HCT116 (cell line): ENCODE data around the gene CASK. TPM values are rescaled to one million over a fixed set of nuclear protein-coding genes. Genes with fewer than 3 reads are reported as not detected.

Experiments
- ATAC-seq: fragments of 200-7000 bp; cut with Tn5 transposase; 2 replicates; pipeline ENCODE4 v1.9.1; 2020; ENCODE audit warnings: mild to moderate bottlenecking, moderate library complexity
- BruUV-seq: library from RNA; stranded (reverse); fragments of 400-500 nt; replicated peaks from 2 replicates; lab custom pipeline; 2021; lab: Mats Ljungman, UMichigan
- CTCF ChIA-PET: fragments of 300-600 bp; sonication (Branson Sonifier 250); formaldehyde crosslinking; loops from one replicate; lab custom pipeline; 2021; ENCODE audit warnings: antibody characterized with exemption; lab: Charles Lee
- POLR2A ChIA-PET: fragments of 300-600, 350-600 bp; sonication (Branson Sonifier 250); formaldehyde crosslinking; loops from one replicate; lab custom pipeline; 2021; ENCODE audit warnings: antibody characterized with exemption; lab: Charles Lee
- RAD21 ChIA-PET, 2 experiments: fragments of 300-600 bp; sonication (Branson Sonifier 250); formaldehyde crosslinking; loops; one replicate each; lab custom pipeline; 2023; ENCODE audit warnings: low total read pairs in 2 of 2; ENCODE audit not compliant: uncharacterized antibody in 2 of 2, unreplicated experiment in 2 of 2, low non-redundant PET in 1 of 2; lab: Charles Lee
- DNase-seq: peaks from one replicate; pipeline ENCODE4 v3.0.0-alpha.2; 2010; ENCODE audit warnings: low read depth, low spot score
- H2AFZ ChIP-seq: fragments of 200-600 bp; shearing (Covaris generic), sonication (generic); 2 replicates; pipeline ENCODE4 v1.6.1; 2017; ENCODE audit warnings: low read depth, mixed run types, mixed read lengths, antibody characterized with exemption, low read length; ENCODE audit not compliant: poor library complexity, severe bottlenecking
- H3K27ac ChIP-seq: 2 replicates; pipeline ENCODE4 v1.5.1; 2012; ENCODE audit warnings: low read depth, low read length
- H3K27me3 ChIP-seq: fragments of 200-600 bp; sonication (generic); 2 replicates; pipeline ENCODE4 v1.6.1; 2016; ENCODE audit warnings: mixed run types, low read length, mixed read lengths; ENCODE audit not compliant: insufficient read depth
- H3K36me3 ChIP-seq, 2 experiments: fragments of 200-500 bp in 1 of 2; fragments of 200-600 bp in 1 of 2; sonication (Bioruptor generic) in 1 of 2; sonication (generic) in 1 of 2; 2 replicates each; pipeline versions ENCODE4 v1.5.1 to v1.6.1; 2014 to 2016; ENCODE audit warnings: low read length in 2 of 2, inconsistent platforms in 1 of 2, mixed read lengths in 1 of 2, mixed run types in 1 of 2; ENCODE audit not compliant: insufficient read depth in 2 of 2, control insufficient read depth in 1 of 2
- H3K4me1 ChIP-seq, 2 experiments: fragments of 200-600 bp in 1 of 2; sonication (generic) in 1 of 2; 2 replicates each; pipeline versions ENCODE4 v1.5.1 to v1.6.1; 2012 to 2017; ENCODE audit warnings: low read length in 2 of 2, inconsistent platforms in 1 of 2, mild to moderate bottlenecking in 1 of 2, mixed read lengths in 1 of 2, mixed run types in 1 of 2, moderate library complexity in 1 of 2; ENCODE audit not compliant: insufficient read depth in 2 of 2, control insufficient read depth in 1 of 2
- H3K4me2 ChIP-seq: fragments of 200-600 bp; sonication (generic); 2 replicates; pipeline ENCODE4 v1.6.1; 2017; ENCODE audit warnings: mixed run types, low read length, mixed read lengths
- H3K4me3 ChIP-seq, 2 experiments: fragments of 200-600 bp in 1 of 2; sonication (generic) in 1 of 2; replicated peaks in 1 of 2; 2 replicates each; pipeline ENCODE4 v1.5.1; 2011 to 2016; ENCODE audit warnings: low read length in 2 of 2, control low read depth in 1 of 2, low read depth in 1 of 2, mild to moderate bottlenecking in 1 of 2, mixed read lengths in 1 of 2, mixed run types in 1 of 2
- H3K79me2 ChIP-seq: fragments of 200-600 bp; sonication (generic); 2 replicates; pipeline ENCODE4 v1.6.1; 2017; ENCODE audit warnings: mild to moderate bottlenecking, mixed run types, low read length, moderate library complexity, mixed read lengths; ENCODE audit not compliant: insufficient read depth
- H3K9ac ChIP-seq: fragments of 200-600 bp; sonication (generic); 2 replicates; pipeline ENCODE4 v1.6.1; 2016; ENCODE audit warnings: low read length, mixed read lengths
- H3K9me2 ChIP-seq: fragments of 200-600 bp; sonication (generic), shearing (Covaris generic); 2 replicates; pipeline ENCODE4 v1.6.1; 2017; ENCODE audit warnings: mixed run types, mild to moderate bottlenecking, moderate library complexity; ENCODE audit not compliant: insufficient read depth
- H3K9me3 ChIP-seq, 2 experiments: fragments of 200-500 bp in 1 of 2; fragments of 200-600 bp in 1 of 2; sonication (Bioruptor generic) in 1 of 2; sonication (generic) in 1 of 2; 2 replicates each; pipeline ENCODE4 v1.6.1; 2014 to 2017; ENCODE audit warnings: low read length in 2 of 2, mixed read lengths in 2 of 2, inconsistent platforms in 1 of 2, low read depth in 1 of 2, mild to moderate bottlenecking in 1 of 2, mixed run types in 1 of 2, moderate library complexity in 1 of 2; ENCODE audit not compliant: control insufficient read depth in 1 of 2, insufficient read depth in 1 of 2
- H4K20me1 ChIP-seq: fragments of 200-600 bp; sonication (generic), shearing (Covaris generic); 2 replicates; pipeline ENCODE4 v1.6.1; 2017; ENCODE audit warnings: mixed run types, mild to moderate bottlenecking, moderate library complexity; ENCODE audit not compliant: insufficient read depth
- ATF3 ChIP-seq: IDR thresholded peaks from 2 replicates; pipeline ENCODE4 v1.6.1; 2012
- CBX3 ChIP-seq: IDR thresholded peaks from 2 replicates; pipeline ENCODE4 v1.6.1; 2012; ENCODE audit warnings: low read depth
- CEBPB ChIP-seq: IDR thresholded peaks from 2 replicates; pipeline ENCODE4 v1.6.1; 2012; ENCODE audit warnings: low read depth
- EGR1 ChIP-seq: IDR thresholded peaks from 2 replicates; pipeline ENCODE4 v1.6.1; 2012; ENCODE audit warnings: low read depth
- ELF1 ChIP-seq: IDR thresholded peaks from 2 replicates; pipeline ENCODE4 v1.6.1; 2012; ENCODE audit warnings: low read depth, borderline replicate concordance
- EZH2phosphoT487 ChIP-seq: fragments of 200-600 bp; IDR thresholded peaks from 2 replicates; pipeline ENCODE4 v1.6.1; 2018; ENCODE audit warnings: antibody characterized with exemption, borderline replicate concordance
- JUND ChIP-seq: IDR thresholded peaks from 2 replicates; pipeline ENCODE4 v1.6.1; 2012
- POLR2A ChIP-seq: IDR thresholded peaks from 2 replicates; pipeline ENCODE4 v1.7.0; 2011; ENCODE audit warnings: borderline replicate concordance; ENCODE audit not compliant: insufficient read depth, insufficient read length; ENCODE audit errors: extremely low read depth
- POLR2AphosphoS5 ChIP-seq: IDR thresholded peaks from 2 replicates; pipeline ENCODE4 v1.6.1; 2011; ENCODE audit warnings: mild to moderate bottlenecking, low read depth, low read length, moderate library complexity
- RAD21 ChIP-seq: IDR thresholded peaks from 2 replicates; pipeline ENCODE4 v1.6.1; 2012; ENCODE audit warnings: low read depth, mild to moderate bottlenecking
- REST ChIP-seq: IDR thresholded peaks from 2 replicates; pipeline ENCODE4 v1.6.1; 2012; ENCODE audit warnings: low read depth
- SP1 ChIP-seq: IDR thresholded peaks from 2 replicates; pipeline ENCODE4 v1.6.1; 2012; ENCODE audit warnings: low read depth
- YY1 ChIP-seq: IDR thresholded peaks from 2 replicates; pipeline ENCODE4 v1.6.1; 2011; ENCODE audit warnings: low read length, low read depth, moderate library complexity, mild to moderate bottlenecking; ENCODE audit not compliant: insufficient replicate concordance; ENCODE audit errors: extremely low read depth
- ZFX ChIP-seq: fragments of 450-650 bp; IDR thresholded peaks from 2 replicates; pipeline ENCODE4 v1.6.1; 2017
- intact Hi-C: fragments of 100-400 bp; cut with micrococcal nuclease; formaldehyde crosslinking; loops from 2 replicates; pipeline ENCODE4 v1.10.0; 2022
- total RNA-seq: library from RNA; stranded (reverse); gene quantifications from one replicate; pipeline ENCODE4 v1.2.1, GENCODE V29; 2021; ENCODE audit not compliant: unreplicated experiment

CASK gene
- total RNA-seq, 1 experiment from 2014 or later, result 39.0 TPM

GRCh38 chrX:41895826-41896225 is 27.5 kb downstream of the CASK start:
- ATAC-seq, result no peak
- BruUV-seq, result no TSS peak
- H3K27ac ChIP-seq, result no peak overlapping the region
- no peaks in the 10 kb centered on the region for H3K4me1 ChIP-seq
- no peaks in the 10 kb centered on the region for H4K20me1 ChIP-seq
- ChIA-PET CTCF (no interaction called here), RAD21 (no interaction called here), POLR2A (no interaction called here)
- no peak overlapping the region for H3K9ac ChIP-seq
- H3K27me3 ChIP-seq, result no peaks in the 10 kb centered on the region
- no peaks in the 10 kb centered on the region for H3K36me3 ChIP-seq
- no peak overlapping the region for H2AFZ ChIP-seq
- H3K4me3 ChIP-seq, result no peak overlapping the region
- no peaks in the 10 kb centered on the region for H3K9me2 ChIP-seq
- H3K4me2 ChIP-seq, result no peak overlapping the region
- no peak for DNase-seq
- no peak for TF ChIP-seq REST
- TF ChIP-seq SP1, result no peak
- TF ChIP-seq CEBPB, result no peak
- TF ChIP-seq ELF1, result no peak
- TF ChIP-seq POLR2A, result no peak
- no peak for TF ChIP-seq JUND
- no peak for TF ChIP-seq CBX3
- no peak for TF ChIP-seq ATF3
- no peak for TF ChIP-seq POLR2AphosphoS5
- TF ChIP-seq ZFX, result no peak
- no peak for TF ChIP-seq EGR1
- TF ChIP-seq EZH2phosphoT487, result no peak
- no peak for TF ChIP-seq RAD21
- no peak for TF ChIP-seq YY1
- intact Hi-C loops, result no loop called here
- no peaks in the 10 kb centered on the region; the same call in 1 of the 2 replicates for H3K79me2 ChIP-seq
- no peaks in the 10 kb centered on the region for H3K9me3 ChIP-seq
